ENCODE results near the gene VSTM4.
A peak's percentile ranks its signal among the peaks of the same experiment; 100 is the strongest.

VSTM4 gene

GRCh38 chr10:49091450-49092210 is 23.7 kb downstream of the VSTM4 start:
- DNase-seq (ENCODE audit: low spot score): peak; percentile 30

GRCh38 chr10:49090696-49091380 is 24.5 kb downstream of the VSTM4 start:
- peak; percentile 55 for DNase-seq (ENCODE audit: low spot score)

GRCh38 chr10:49090189-49090575 is 25.1 kb downstream of the VSTM4 start:
- peak; percentile 61 for DNase-seq (ENCODE audit: low spot score)

GRCh38 chr10:49089557-49090188 is 25.6 kb downstream of the VSTM4 start:
- DNase-seq (ENCODE audit: low spot score): peak; percentile 64

GRCh38 chr10:49089152-49089551 is 26.2 kb downstream of the VSTM4 start:
- no peak for DNase-seq (ENCODE audit: low spot score)

GRCh38 chr10:49086889-49087288 is 28.4 kb downstream of the VSTM4 start:
- DNase-seq (ENCODE audit: low spot score): no peak

- peak; percentile 63 for DNase-seq (ENCODE audit: low spot score)
These were observed 32.1 kb downstream of the VSTM4 start for GRCh38 chr10:49083261-49083660.

- DNase-seq (ENCODE audit: low spot score): peak; percentile 67
These were observed 32.6 kb downstream of the VSTM4 start for GRCh38 chr10:49082766-49083165.

- peak; percentile 77 for DNase-seq (ENCODE audit: low spot score)
These were observed 33.6 kb downstream of the VSTM4 start for GRCh38 chr10:49081547-49082275.

- DNase-seq (ENCODE audit: low spot score): no peak
These were observed 34.4 kb downstream of the VSTM4 start for GRCh38 chr10:49080965-49081364.

- peak; percentile 58 for DNase-seq (ENCODE audit: low spot score)
These were observed 35.3 kb downstream of the VSTM4 start for GRCh38 chr10:49080071-49080470.

- DNase-seq (ENCODE audit: low spot score): no peak
These were observed 35.8 kb downstream of the VSTM4 start for GRCh38 chr10:49079499-49079898.

GRCh38 chr10:49079072-49079471 is 36.2 kb downstream of the VSTM4 start:
- no peak for DNase-seq (ENCODE audit: low spot score)

- DNase-seq (ENCODE audit: low spot score): no peak
These were observed 36.9 kb downstream of the VSTM4 start for GRCh38 chr10:49078433-49078832.

GRCh38 chr10:49076741-49077521 is 38.4 kb downstream of the VSTM4 start:
- DNase-seq (ENCODE audit: low spot score): peak; percentile 37

- DNase-seq (ENCODE audit: low spot score): peak; percentile 47
These were observed 39.0 kb downstream of the VSTM4 start for GRCh38 chr10:49076319-49076718.

GRCh38 chr10:49075743-49076142 is 39.6 kb downstream of the VSTM4 start:
- no peak for DNase-seq (ENCODE audit: low spot score)

- peak; percentile 55 for DNase-seq (ENCODE audit: low spot score)
These were observed 40.3 kb downstream of the VSTM4 start for GRCh38 chr10:49074836-49075682.

GRCh38 chr10:49072166-49072885 is 43.0 kb downstream of the VSTM4 start:
- no peak for DNase-seq (ENCODE audit: low spot score)

All from left forelimb (tissue), 1 donor.